Measurements from ENCODE around the gene ATOX1.
A peak's percentile ranks its signal among the peaks of the same experiment; 100 is the strongest.

Gene ATOX1

DNA sequence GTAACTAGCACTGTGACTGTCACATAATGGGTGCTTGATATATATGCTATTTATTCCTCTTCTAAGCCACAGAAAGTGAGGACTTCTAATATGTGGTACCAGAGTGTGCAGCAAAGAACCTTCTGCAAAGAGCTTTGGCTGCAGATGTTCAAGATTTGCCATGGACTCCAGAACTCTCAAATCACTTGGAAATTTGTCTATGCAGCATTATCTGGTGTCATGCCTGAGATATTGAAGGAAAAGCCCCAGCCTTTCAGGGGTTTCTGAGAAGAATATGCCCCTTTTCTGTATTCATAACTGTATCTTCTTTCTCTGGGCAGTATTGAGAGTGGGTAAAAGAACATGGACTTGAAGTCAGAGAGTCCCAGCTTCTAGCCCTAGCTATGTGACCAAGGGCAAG is 8.5 kb upstream of the ATOX1 start:
- Histone ChIP-seq H3K36me3 (no peaks in the 10 kb centered on the region), H3K27me3 (no peaks in the 10 kb centered on the region), H3K9me3 (no peaks in the 10 kb centered on the region), H3K4me3 (ENCODE audit: low read depth in 1 of 2, low read length in 1 of 2) (no peak overlapping the region), H3K27ac (no peak overlapping the region), H3K4me1 (ENCODE audit: control insufficient read depth in 1 of 2, insufficient read depth in 1 of 2, low read depth in 1 of 2, low read length in 1 of 2) (peaks cover 13 to 15% of the 10 kb centered on the region in 2 experiments)
- TF ChIP-seq, protein P1, sequence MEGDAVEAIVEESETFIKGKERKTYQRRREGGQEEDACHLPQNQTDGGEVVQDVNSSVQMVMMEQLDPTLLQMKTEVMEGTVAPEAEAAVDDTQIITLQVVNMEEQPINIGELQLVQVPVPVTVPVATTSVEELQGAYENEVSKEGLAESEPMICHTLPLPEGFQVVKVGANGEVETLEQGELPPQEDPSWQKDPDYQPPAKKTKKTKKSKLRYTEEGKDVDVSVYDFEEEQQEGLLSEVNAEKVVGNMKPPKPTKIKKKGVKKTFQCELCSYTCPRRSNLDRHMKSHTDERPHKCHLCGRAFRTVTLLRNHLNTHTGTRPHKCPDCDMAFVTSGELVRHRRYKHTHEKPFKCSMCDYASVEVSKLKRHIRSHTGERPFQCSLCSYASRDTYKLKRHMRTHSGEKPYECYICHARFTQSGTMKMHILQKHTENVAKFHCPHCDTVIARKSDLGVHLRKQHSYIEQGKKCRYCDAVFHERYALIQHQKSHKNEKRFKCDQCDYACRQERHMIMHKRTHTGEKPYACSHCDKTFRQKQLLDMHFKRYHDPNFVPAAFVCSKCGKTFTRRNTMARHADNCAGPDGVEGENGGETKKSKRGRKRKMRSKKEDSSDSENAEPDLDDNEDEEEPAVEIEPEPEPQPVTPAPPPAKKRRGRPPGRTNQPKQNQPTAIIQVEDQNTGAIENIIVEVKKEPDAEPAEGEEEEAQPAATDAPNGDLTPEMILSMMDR (IDR thresholded peaks at IDR 0.05) = no peak

GRCh38 chr5:151764801-151765200 is 6.4 kb upstream of the ATOX1 start:
- no peaks in the 10 kb centered on the region for H3K36me3 ChIP-seq
- peaks cover 4 to 5% of the 10 kb centered on the region in 2 experiments for H3K4me1 ChIP-seq (ENCODE audit: control insufficient read depth in 1 of 2, insufficient read depth in 1 of 2, low read depth in 1 of 2, low read length in 1 of 2)
- no peak overlapping the region for H3K27ac ChIP-seq
- H3K9me3 ChIP-seq = no peaks in the 10 kb centered on the region
- no peaks in the 10 kb centered on the region for H3K27me3 ChIP-seq
- TF ChIP-seq, protein P1 (IDR thresholded peaks at IDR 0.05) = no peak
- no peak overlapping the region for H3K4me3 ChIP-seq (ENCODE audit: low read depth in 1 of 2, low read length in 1 of 2)

GRCh38 chr5:151758141-151758429 is 346 bp downstream of the ATOX1 start:
- peak overlapping the region; percentile 79 for H3K27ac ChIP-seq
- H3K36me3 ChIP-seq = no peaks in the 10 kb centered on the region
- no peaks in the 10 kb centered on the region for H3K9me3 ChIP-seq
- TF ChIP-seq, protein P1 (IDR thresholded peaks at IDR 0.05) = no peak
- peaks cover 33 to 35% of the 10 kb centered on the region in 2 experiments for H3K4me1 ChIP-seq (ENCODE audit: control insufficient read depth in 1 of 2, insufficient read depth in 1 of 2, low read depth in 1 of 2, low read length in 1 of 2)
- no peaks in the 10 kb centered on the region for H3K27me3 ChIP-seq
- peak overlapping the region; percentile 83 to 90 for H3K4me3 ChIP-seq (ENCODE audit: low read depth in 1 of 2, low read length in 1 of 2)

DNA sequence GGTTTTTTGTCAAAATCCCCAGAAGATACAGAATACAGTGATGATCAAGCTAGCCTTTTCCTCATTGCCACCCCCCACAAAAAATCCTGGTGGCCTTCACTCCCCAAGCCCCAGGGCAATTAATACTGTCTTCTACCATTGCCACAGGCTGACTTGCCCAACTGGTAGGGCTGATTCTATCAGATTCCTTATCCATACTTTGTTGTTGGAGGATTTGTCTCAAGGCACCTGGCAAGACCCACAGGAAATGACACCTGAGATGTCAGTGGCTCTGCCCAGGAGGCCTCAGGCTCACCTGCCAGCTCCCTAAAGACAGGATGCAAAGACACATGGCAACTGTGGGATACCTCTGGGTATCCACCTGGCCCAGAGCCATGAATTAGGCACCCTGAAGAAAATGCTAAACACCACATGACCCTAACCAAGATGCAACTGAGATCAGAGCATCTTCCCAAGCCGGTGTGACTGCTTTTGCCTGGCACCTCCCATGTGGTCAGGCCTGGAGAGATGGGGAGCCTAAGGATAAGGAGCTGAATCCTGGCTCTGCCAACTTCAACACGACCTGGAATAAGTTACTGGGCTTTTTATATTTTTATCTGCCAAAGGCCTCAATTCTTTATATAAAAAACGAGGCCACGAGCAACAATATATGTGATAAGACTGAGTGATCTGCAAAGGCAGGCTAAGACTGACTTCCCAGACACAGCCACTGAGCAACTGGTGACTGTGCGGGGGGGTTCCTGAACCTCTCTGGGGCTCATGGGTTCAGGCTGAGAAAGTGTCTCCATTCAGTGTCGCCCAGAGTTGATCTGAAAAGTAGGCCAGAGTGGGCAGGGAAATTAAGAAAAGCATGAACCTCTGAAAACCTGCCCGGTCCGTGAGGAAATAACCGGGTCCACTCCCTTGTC is 944 bp downstream of the ATOX1 start:
- peak overlapping the region; percentile 79 for H3K27ac ChIP-seq
- peak overlapping the region; percentile 83 to 90 for H3K4me3 ChIP-seq (ENCODE audit: low read depth in 1 of 2, low read length in 1 of 2)
- H3K27me3 ChIP-seq = no peaks in the 10 kb centered on the region
- H3K4me1 ChIP-seq (ENCODE audit: control insufficient read depth in 1 of 2, insufficient read depth in 1 of 2, low read depth in 1 of 2, low read length in 1 of 2) = peaks cover 39 to 41% of the 10 kb centered on the region in 2 experiments
- no peaks in the 10 kb centered on the region for H3K9me3 ChIP-seq
- no peaks in the 10 kb centered on the region for H3K36me3 ChIP-seq
- TF ChIP-seq, protein P1 (IDR thresholded peaks at IDR 0.05) = no peak

DNA sequence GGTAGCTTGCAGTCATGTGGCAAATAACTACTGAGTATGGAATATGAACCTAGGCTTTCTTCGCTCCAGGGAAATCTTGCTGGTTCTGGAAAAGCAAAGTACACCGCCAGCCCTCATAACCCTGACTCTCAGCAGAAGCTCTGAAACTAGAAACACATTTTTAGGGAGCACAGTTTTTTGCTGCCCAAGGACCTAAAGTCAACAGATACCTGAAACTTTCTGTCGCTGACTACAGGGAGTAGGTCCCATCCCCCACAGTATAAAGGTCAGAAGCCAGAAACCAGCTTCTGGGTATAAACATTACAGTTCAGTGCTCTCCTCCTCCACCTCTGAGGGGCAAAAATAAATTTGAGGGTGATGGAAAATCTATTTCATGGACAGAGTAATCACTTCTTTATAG is 3.0 kb downstream of the ATOX1 start:
- Histone ChIP-seq H3K4me3 (ENCODE audit: low read depth in 1 of 2, low read length in 1 of 2) (no peak overlapping the region), H3K27ac (no peak overlapping the region), H3K9me3 (no peaks in the 10 kb centered on the region), H3K36me3 (no peaks in the 10 kb centered on the region), H3K4me1 (ENCODE audit: control insufficient read depth in 1 of 2, insufficient read depth in 1 of 2, low read depth in 1 of 2, low read length in 1 of 2) (peaks cover 59 to 62% of the 10 kb centered on the region in 2 experiments), H3K27me3 (no peaks in the 10 kb centered on the region)
- TF ChIP-seq, protein P1 (IDR thresholded peaks at IDR 0.05) = no peak
